Measurements from ENCODE around the gene MFAP2.
"Not testable (repeated sequence)": the region's sequence is repeated elsewhere in the genome, so short reads cannot be mapped to it uniquely, and the experiment has no call there.

MFAP2 gene

DNA sequence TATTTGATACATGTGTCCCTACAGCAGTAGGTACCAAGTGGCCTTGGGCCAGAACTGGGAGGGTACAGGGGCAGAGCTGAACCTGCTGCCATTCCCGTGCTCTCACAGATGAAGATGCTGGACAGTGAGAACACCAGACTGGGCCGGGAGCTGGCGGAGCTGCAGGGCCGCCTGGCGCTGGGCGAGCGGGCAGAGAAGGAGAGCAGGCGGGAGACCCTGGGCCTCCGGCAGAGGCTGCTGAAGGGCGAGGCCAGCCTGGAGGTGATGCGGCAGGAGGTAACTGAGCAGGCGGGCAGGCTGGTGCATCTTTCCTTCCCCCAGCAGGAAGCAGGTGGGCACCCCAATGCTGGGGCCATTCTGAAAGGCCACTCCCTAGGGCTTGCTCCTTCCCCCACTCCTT lies 21.9 kb downstream of the MFAP2 start:
- no peak for DNase-seq

GRCh38 chr1:16957731-16958130 lies 22.7 kb downstream of the MFAP2 start:
- no peak for DNase-seq

DNA sequence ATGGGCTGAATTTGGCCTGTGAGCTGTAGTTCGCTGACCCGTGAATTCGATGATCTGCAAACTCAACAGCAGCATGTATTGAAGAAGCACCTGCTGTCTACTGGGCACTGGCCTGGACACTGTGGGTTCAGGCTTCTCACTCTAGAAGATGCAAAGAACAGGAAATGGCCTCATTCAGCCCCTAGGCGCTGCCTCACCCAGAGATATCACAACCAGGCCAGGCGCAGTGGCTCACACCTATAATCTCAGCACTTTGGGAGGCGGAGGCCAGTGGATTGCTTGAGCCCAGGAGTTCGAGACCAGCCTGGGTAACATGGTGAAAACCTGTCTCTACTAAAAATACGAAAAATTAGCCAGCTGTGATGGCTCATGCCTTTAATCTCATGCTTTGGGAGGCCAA lies 23.6 kb downstream of the MFAP2 start:
- DNase-seq, result no peak

DNA sequence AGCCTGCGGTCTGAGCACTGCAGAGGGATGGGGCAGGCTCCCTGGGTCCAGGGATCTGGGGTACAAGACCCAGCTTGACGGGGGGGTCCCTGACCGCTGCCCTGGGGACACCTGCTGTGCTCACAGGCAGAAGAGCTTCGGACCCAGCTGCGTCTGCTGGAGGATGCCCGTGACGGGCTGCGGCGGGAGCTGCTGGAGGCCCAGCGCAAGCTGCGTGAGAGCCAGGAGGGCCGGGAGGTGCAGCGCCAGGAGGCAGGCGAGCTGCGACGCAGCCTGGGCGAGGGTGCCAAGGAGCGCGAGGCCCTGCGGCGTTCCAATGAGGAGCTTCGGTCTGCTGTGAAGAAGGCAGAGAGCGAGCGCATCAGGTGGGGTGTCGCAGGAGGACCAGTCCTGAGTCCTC lies 25.2 kb downstream of the MFAP2 start:
- no peak for DNase-seq

DNA sequence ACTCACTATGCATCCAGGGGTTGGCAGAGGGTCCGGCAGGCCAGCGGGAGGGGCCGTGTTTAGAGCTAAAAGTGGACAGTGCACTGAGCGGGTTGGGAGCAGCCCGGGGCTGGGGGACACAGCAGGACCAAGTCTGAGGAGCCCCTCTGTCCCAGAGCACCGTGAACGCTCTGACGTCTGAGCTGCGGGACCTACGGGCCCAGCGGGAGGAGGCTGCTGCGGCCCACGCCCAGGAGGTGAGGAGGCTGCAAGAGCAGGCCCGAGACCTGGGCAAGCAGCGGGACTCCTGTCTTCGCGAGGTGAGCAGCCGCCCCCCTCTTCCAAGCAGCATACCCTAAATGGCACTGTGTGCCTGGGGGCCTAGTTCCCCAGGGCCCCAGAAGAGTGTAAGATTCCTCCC lies 25.8 kb downstream of the MFAP2 start:
- DNase-seq, result no peak

DNA sequence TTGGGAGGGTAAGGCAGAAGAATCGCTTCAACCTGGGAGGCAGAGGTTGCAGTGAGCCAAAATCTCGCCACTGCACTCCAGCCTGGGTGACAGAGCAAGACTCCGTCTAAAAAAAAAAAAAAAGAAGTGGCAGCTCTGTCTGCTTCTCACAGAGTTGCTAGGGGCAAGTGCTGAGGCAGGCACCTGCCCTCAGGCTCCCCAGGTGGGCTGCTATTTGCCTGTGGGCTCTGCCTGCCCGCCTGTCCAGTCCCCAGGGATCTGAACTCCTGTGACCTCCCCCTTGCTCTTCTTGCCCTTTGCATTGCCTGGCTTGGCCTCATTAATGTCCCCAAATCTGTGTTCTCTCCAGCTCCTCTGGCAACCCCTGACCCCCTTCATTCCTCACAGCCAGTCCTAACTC lies 28.0 kb downstream of the MFAP2 start:
- not testable (repeated sequence) for DNase-seq

DNA sequence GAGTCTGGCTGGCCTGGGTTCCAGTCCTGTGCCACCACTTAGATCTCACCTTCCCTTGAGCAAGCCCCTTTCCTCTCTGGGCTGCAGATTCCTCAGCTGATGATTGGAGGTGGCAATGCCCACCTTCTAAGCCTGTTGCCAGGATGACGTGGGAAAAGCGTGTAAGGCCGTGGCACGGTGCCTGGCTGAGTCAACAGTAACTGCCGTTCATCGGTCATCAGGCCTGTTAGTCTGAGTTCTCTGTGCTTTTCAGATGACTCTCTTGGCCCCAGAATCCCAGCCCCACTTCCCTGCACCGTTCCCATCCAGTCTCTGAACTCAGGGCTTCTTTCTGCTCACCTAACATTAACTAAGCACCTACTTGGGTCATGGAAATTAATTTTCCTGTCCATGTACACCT lies 31.4 kb downstream of the MFAP2 start:
- DNase-seq, result not testable (repeated sequence)

DNA sequence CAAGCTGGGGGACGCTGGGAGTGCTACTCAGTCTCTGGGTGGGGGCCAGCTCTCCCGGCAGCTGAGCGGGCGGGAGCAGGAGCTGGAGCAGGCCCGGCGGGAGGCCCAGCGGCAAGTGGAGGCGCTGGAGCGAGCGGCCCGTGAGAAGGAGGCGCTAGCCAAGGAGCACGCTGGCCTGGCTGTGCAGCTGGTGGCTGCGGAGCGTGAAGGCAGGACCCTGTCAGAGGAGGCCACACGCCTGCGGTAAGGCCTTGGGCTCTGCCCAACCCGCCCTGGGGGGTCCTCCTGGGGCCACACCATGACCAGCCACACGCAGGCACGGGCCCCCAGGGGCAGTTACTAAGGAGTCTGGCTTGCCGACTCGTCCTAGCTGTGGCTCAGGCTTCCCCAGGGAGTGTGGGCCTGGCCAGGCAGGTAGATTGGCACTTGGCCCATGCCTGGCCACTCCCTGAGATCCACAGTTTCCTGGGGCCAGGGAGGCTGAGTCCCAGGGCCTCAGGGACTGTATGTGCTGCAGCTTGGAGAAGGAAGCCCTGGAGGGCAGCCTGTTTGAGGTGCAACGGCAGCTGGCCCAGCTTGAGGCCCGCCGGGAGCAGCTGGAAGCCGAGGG lies 32.0 kb downstream of the MFAP2 start:
- DNase-seq, result not testable (repeated sequence)

DNA sequence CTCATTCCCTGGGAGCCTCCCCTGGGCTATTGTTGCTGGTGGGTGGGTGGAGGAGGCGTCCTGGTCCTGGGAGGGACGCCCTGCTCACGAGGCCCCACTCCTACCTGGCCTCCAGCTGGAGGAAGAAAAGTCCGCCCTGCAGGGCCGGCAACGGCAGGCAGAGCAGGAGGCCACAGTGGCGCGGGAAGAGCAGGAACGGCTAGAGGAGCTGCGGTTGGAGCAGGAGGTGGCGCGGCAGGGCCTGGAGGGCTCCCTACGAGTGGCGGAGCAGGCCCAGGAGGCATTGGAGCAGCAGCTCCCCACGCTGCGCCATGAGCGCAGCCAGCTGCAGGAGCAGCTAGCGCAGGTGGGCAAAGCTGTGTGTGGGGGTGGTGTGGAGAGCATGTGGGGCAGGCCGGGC lies 33.8 kb downstream of the MFAP2 start:
- no peak for DNase-seq

- not testable (repeated sequence) for DNase-seq
These were observed 34.2 kb downstream of the MFAP2 start for GRCh38 chr1:16946185-16946584.

GRCh38 chr1:16945512-16945911 lies 34.9 kb downstream of the MFAP2 start:
- DNase-seq, result not testable (repeated sequence)

- no peak for DNase-seq
These were observed 36.4 kb downstream of the MFAP2 start for GRCh38 chr1:16944038-16944437.

- DNase-seq, result not testable (repeated sequence)
These were observed 40.8 kb downstream of the MFAP2 start for GRCh38 chr1:16939386-16940180.

DNA sequence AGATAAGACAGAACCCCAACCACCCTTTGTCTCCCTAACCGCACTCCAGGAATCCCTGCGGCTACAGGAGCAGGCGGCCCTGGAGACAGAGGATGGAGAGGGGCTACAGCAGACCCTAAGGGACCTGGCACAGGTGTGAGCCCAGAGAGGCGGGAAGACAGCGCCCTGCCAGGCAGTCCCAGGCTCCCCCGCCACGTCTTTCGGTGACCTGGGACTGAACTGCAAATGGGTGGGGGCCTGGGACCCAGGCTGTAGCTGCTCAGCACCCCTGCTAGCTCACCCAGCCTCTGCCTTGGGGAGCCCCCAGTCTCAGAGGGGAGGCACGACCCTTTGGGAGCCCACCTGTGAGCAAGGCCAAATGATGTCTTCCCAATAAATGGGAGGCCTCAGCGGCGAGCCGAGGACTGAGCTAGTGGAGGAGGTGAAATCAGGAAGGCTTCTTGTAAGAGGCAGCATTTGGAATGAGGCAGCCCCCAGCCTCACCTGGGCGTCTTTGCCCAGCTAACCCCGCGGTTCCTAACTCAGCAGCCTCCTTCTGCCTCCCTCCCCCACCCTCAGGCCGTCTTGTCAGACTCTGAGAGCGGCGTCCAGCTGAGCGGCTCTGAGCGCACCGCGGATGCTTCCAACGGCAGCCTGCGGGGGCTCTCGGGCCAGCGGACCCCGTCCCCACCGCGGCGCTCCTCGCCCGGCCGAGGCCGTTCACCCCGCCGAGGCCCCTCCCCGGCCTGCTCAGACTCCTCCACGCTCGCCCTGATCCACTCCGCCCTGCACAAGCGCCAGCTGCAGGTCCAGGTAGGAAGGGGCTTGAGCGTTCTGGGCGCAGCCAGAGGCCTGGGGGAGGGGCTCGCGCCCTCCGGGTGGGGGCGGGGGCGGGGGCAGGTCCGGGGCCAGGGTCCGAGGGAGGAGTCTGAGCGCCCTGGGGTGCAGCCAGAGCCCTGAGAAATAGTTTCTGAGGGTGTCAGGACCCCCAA lies 41.8 kb downstream of the MFAP2 start:
- no peak for DNase-seq

- DNase-seq, result not testable (repeated sequence)
These were observed 43.8 kb downstream of the MFAP2 start for GRCh38 chr1:16936580-16936979.

GRCh38 chr1:16933945-16934344 lies 46.5 kb downstream of the MFAP2 start:
- not testable (repeated sequence) for DNase-seq

DNA sequence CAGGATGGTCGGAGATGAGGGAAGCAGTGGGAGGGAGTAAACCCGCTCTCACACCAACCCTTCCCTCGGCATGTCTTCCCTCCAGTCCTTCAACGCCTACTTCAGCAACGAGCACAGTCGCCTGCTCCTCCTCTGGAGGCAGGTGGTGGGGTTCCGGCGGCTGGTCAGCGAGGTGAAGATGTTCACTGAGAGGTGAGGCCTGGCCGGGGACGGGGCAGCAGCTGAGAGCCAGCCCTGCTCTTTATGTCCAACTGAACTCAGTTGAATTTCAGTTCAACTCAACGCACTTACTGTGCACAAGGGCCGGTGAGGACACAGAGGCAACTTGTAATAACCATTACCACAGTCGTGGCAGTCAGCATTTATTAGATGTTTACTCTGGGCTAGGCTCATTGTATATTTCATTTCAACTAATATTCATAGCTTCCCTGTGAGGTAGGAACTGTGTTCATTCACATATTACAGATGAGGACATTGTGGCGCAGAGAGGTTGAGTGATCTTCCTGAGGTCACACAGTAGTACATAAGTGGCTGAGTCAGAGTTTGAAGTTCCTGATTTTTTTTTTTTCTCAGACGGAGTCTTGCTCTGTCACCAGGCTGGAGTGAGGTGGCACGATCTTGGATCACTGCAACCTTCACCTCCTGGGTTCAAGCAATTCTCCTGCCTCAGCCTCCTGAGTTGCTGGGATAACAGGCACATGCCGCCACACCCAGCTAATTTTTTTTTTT lies 49.0 kb downstream of the MFAP2 start:
- DNase-seq, result not testable (repeated sequence)

DNA sequence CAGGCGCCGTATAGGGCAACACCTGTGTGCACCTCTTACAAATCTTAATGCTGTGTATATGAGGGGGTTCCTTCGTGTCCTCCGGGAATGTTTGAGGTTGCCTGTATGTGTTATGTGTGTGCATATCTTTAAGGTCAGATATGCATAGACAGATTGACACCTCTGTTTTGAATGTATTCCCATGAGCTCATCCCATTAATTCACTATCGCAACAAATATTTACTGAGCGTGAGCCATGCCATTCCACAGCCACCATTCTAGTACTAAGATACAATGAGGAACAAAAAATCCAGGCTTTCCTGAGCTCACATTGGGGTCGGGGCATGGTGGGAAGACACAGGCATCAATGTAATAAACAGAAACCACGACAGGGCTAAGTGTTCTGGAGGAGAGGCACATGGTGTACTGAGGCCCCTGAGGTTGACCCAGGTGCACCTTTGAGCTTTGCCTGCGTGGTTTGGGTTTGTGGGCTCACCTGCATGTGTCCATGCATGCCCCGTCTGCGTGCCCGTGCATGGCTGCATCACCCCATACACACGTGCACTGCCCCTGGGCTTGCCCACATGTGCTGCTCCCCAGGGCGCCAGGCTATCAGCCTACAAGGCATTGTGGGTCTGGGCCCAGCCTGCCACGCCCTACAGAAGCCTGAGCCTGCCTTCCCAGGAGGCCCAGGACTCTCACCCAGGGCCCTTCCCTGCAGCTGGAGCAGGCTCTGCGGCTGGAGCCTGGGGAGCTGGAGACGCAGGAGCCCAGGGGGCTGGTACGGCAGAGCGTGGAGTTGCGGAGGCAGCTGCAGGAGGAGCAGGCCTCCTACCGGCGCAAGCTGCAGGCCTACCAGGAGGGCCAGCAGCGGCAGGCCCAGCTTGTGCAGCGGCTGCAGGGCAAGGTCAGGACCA lies 51.0 kb downstream of the MFAP2 start:
- not testable (repeated sequence) for DNase-seq

GRCh38 chr1:16927711-16928485 lies 52.5 kb downstream of the MFAP2 start:
- DNase-seq, result no peak

DNA sequence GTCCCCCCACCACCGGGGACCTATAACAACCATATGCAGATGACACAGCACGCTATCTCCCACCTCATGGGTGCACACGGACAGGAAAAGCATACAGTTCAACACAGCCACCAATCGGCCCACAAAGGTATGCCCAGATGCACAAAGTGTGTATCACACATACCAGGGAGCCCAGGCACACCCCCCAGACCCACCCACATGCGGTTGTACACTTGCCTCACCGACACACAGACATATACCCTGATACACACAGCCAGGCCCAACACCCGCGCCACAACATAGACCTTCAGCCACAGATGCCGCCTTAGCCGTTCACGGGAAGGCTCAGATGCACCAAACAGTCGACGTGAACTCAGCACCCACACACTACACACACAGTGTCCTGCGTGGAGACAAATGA lies 53.2 kb downstream of the MFAP2 start:
- no peak for DNase-seq

Data from stimulated activated CD4-positive, alpha-beta T cell treated with anti-CD3 and anti-CD28 coated beads, Interleukin-15, amount 100 ng/mL, for 24 hours (primary cell).